Thyroid gland (tissue), 4 donors: ENCODE results near the gene CFAP157. TPM values are rescaled to one million over a fixed set of nuclear protein-coding genes. Genes with fewer than 3 reads are reported as not detected.

ENCODE experiments used
- DNase-seq, 2 donors: peaks; one replicate each; pipeline ENCODE4 v3.0.0-alpha.2; 2019
- H3K27ac ChIP-seq, 3 donors: fragments of 200-600 bp; sonication (generic); 1 replicate in 2 of 3; 2 replicates in 1 of 3; pipeline ENCODE4 v1.5.1; 2016 to 2019; ENCODE audit warnings: mild to moderate bottlenecking in 1 of 3, moderate library complexity in 1 of 3
- H3K27me3 ChIP-seq: fragments of 200-600 bp; sonication (generic); one replicate; pipeline ENCODE4 v1.5.1; 2019
- H3K36me3 ChIP-seq, 2 donors: fragments of 200-600 bp; sonication (generic); one replicate each; pipeline ENCODE4 v1.5.1; 2016 to 2019
- H3K4me1 ChIP-seq, 2 donors: fragments of 200-600 bp; sonication (generic); one replicate each; pipeline ENCODE4 v1.5.1; 2017 to 2019
- H3K4me3 ChIP-seq, 3 donors: fragments of 200-600 bp; sonication (generic); replicated peaks in 1 of 3; 1 replicate in 2 of 3; 2 replicates in 1 of 3; pipeline ENCODE4 v1.5.1; 2016; ENCODE audit warnings: mild to moderate bottlenecking in 1 of 3
- H3K9me3 ChIP-seq: fragments of 200-600 bp; sonication (generic); one replicate; pipeline ENCODE4 v1.5.1; 2017
- POLR2A ChIP-seq, 2 donors: fragments of 450-650 bp; IDR thresholded peaks; one replicate each; pipeline ENCODE4 v1.6.1; 2017; ENCODE audit warnings: antibody characterized with exemption in 2 of 2, mild to moderate bottlenecking in 2 of 2, moderate library complexity in 1 of 2
- WGBS, 2 donors: methylation state at CpG; one replicate each; pipeline ENCODE4 v1.1.5; 2017; 5-methylcytosine and 5-hydroxymethylcytosine counted together
- intact Hi-C: fragments of 100-400 bp; cut with DNase I; formaldehyde crosslinking; loops from one replicate; pipeline ENCODE4 v1.15.1; 2023
- total RNA-seq, 4 donors: library from RNA; depleted of rRNA; stranded (reverse); fragments of >200 nt; gene quantifications; one replicate each; pipeline ENCODE4 v1.2.3, GENCODE V29; 2016
- TF ChIP-seq, protein P1 (sequence below), 6 experiments: fragments of 200-600 bp in 3 of 6; fragments of 450-650 bp in 3 of 6; sonication (generic) in 3 of 6; IDR thresholded peaks; one replicate each; pipeline ENCODE4 v1.5.1; 2016 to 2019; ENCODE audit warnings: antibody characterized with exemption in 6 of 6, mild to moderate bottlenecking in 2 of 6, inconsistent platforms in 1 of 6, moderate library complexity in 1 of 6

The CFAP157 gene
- total RNA-seq = 1 to 10 TPM in 1 of 4 donors, under 1 TPM in 1, not detected in 2; 0.22 to 3.0 TPM

DNA sequence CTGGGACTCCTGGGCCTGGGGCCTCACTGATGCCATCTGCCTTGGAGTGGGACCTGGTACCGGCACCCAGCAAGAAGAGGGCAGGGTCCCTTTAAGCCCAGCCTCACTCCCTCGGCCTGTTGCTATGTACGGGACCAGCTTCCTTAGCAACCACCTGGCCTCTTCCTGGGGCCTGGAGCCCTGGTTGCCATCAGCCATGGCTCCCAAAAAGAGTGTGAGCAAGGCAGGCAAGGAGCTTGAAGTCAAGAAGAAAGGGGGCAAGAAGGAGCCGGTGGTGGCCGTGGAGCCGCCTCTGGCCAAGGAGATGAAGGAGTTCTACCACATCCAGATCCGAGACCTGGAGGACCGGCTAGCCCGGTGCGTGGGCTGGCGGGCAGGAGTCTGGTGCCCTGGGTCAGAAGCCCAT lies at the start of gene CFAP157:
Gene CFAP157, plus strand, starts transcription at position 153 of the 406 bp plus-strand sequence. Its CDS starts 44 bp downstream, at position 197.
- Histone ChIP-seq H3K4me3 (no peak within 1 kb of the TSS), H3K27me3 (no peaks in the 10 kb centered on the region), H3K9me3 (no peaks in the 10 kb centered on the region), H3K27ac (peak within 1 kb of the TSS in 1 of 3 donors; percentile 41), H3K36me3 (no peaks in the 10 kb centered on the region), H3K4me1 (peaks cover 2 to 10% of the 10 kb centered on the region in 2 donors)
- intact Hi-C loops = no loop called here
- 64 to 71% methylated on average over 10 to 11 of the region's 11 CpGs for WGBS, 2 donors
- TF ChIP-seq, protein P1, sequence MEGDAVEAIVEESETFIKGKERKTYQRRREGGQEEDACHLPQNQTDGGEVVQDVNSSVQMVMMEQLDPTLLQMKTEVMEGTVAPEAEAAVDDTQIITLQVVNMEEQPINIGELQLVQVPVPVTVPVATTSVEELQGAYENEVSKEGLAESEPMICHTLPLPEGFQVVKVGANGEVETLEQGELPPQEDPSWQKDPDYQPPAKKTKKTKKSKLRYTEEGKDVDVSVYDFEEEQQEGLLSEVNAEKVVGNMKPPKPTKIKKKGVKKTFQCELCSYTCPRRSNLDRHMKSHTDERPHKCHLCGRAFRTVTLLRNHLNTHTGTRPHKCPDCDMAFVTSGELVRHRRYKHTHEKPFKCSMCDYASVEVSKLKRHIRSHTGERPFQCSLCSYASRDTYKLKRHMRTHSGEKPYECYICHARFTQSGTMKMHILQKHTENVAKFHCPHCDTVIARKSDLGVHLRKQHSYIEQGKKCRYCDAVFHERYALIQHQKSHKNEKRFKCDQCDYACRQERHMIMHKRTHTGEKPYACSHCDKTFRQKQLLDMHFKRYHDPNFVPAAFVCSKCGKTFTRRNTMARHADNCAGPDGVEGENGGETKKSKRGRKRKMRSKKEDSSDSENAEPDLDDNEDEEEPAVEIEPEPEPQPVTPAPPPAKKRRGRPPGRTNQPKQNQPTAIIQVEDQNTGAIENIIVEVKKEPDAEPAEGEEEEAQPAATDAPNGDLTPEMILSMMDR (IDR thresholded peaks at IDR 0.05) = no peak
- no peak for TF ChIP-seq POLR2A (IDR thresholded peaks at IDR 0.05)
- no peak for DNase-seq

DNA sequence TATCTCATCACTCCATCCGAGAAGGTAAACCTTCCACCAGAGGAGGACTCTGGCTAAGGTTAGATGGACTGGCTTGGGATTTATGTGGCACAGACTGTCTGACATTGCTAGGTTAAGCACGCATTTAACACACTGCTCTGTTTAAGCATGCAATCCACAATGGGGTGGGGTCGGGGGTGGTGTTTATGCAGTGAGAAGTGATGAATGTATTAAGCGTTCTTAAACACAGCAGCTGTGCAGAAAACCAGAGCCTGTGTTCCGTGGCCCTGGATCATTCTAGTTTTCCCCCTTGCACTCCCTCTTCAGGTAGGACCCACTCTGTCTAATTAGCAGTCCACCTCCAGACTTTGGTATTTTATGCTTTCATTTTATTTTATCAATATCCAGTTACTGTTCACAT lies 48.4 kb upstream of the CFAP157 start:
- no peak for DNase-seq
- Histone ChIP-seq H3K27me3 (no peaks in the 10 kb centered on the region), H3K4me1 (peaks cover 0 to 11% of the 10 kb centered on the region in 2 donors), H3K4me3 (no peak overlapping the region), H3K27ac (no peak overlapping the region), H3K9me3 (no peaks in the 10 kb centered on the region), H3K36me3 (peaks cover 8 to 19% of the 10 kb centered on the region in 2 donors)
- TF ChIP-seq, protein P1 (IDR thresholded peaks at IDR 0.05) = no peak
- no peak for TF ChIP-seq POLR2A (IDR thresholded peaks at IDR 0.05)
- WGBS, 2 donors = 69 to 77% methylated on average over 5 of the region's 5 CpGs
- intact Hi-C loops = no loop called here

DNA sequence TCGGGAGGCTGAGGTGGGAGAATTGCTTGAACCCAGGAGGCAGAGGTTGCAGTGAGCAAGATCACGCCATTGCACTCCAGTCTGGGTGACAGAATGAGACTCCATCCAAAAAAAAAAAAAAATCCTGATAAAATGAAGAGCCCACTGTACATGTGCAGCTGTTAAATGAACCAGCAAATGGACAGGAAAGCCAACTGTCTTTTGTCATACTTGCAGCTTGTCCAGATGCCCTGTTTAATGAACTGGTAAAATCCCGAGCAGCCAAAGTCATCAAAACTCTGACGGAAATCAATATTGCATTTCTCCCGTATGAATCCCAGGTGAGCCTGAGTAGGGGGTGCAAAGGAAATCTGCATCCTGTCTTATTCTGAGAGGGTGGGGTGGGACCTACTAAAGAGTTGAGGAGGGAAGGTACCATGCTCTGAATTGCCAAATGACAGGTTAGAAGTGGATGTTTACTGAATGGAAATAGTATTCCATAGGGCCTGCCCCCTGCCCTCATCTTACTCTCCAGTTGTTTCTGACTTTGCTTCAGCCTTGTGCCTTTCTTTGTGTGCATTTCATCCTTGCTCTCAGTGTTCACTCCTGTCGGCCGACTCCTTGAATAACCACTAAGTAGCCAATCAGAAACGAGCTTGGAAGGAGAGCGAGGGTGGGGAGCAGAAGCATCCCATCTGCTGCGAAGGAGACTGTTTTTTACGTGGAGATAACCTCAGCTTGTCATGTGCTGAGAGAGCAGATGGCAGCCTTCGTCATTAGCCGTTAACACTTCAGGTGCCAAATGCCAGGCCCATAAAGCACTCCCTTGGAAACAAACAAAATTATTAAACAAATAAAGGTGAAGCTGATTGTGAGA lies 45.7 kb upstream of the CFAP157 start:
- no peaks in the 10 kb centered on the region for H3K27me3 ChIP-seq
- DNase-seq = no peak
- H3K36me3 ChIP-seq = peaks cover 21 to 25% of the 10 kb centered on the region in 2 donors
- WGBS, 2 donors = 84% methylated on average over 13 of the region's 13 CpGs
- H3K27ac ChIP-seq = no peak overlapping the region
- no peaks in the 10 kb centered on the region for H3K9me3 ChIP-seq
- TF ChIP-seq POLR2A (IDR thresholded peaks at IDR 0.05) = no peak
- TF ChIP-seq, protein P1 (IDR thresholded peaks at IDR 0.05) = no peak
- intact Hi-C loops = no loop called here
- H3K4me1 ChIP-seq = peaks cover 0 to 11% of the 10 kb centered on the region in 2 donors
- H3K4me3 ChIP-seq = no peak overlapping the region

DNA sequence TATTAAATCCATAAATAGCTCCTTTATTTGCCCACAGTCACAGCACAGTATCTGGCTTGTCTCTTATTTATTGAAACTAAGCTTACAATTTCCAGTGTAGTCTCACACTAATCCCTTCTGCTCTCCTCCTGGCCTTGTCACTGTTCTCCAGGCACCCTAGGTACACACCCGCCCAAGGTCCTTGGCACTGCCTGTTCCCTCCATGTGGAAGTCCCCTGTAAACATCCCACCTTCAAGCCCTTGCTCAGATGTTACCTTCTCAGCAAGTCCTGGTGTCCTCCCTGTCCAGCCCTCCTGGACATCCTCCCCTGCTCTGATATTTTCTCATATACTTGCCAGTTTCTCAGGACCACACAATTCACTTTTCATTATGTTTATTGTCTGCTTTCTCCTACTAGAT lies 44.2 kb upstream of the CFAP157 start:
- Histone ChIP-seq H3K36me3 (peaks cover 22 to 25% of the 10 kb centered on the region in 2 donors), H3K4me1 (peaks cover 0 to 11% of the 10 kb centered on the region in 2 donors), H3K9me3 (no peaks in the 10 kb centered on the region), H3K4me3 (no peak overlapping the region), H3K27ac (no peak overlapping the region), H3K27me3 (no peaks in the 10 kb centered on the region)
- no peak for DNase-seq
- TF ChIP-seq POLR2A (IDR thresholded peaks at IDR 0.05) = no peak
- TF ChIP-seq, protein P1 (IDR thresholded peaks at IDR 0.05) = no peak
- 94 to 97% methylated on average over 1 of the region's 1 CpG for WGBS, 2 donors
- intact Hi-C loops = no loop called here

DNA sequence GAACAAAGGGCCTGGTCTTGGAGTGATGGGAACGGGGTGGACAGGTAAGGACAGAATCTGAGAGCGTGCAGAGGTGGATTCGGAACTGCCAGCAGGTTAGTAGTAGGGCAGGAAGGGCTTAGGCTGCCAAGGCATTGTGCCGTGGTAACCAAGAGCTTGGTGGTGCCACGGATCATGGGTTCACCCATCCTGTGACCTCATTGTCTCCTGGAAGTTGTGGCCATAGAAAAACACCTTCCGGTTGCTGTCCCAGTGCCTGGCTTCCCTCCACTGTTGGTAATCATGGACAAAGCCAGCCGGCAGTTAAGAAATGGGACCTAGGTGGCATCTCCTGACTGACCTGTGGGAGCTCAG lies 42.5 kb upstream of the CFAP157 start:
- 88 to 93% methylated on average over 6 to 7 of the region's 7 CpGs for WGBS, 2 donors
- intact Hi-C loops = no loop called here
- Histone ChIP-seq H3K4me3 (no peak overlapping the region), H3K27ac (peak overlapping the region in 2 of 3 donors; percentile 24 to 43), H3K27me3 (no peaks in the 10 kb centered on the region), H3K4me1 (no peaks in the 10 kb centered on the region), H3K9me3 (no peaks in the 10 kb centered on the region), H3K36me3 (peaks cover 25 to 26% of the 10 kb centered on the region in 2 donors)
- no peak for DNase-seq
- TF ChIP-seq POLR2A (IDR thresholded peaks at IDR 0.05) = no peak
- TF ChIP-seq, protein P1 (IDR thresholded peaks at IDR 0.05) = no peak
